Measurements from ENCODE around the gene KSR1. TPM values are rescaled to one million over a fixed set of nuclear protein-coding genes. Genes with fewer than 3 reads are reported as not detected.
"Not testable (repeated sequence)": the region's sequence is repeated elsewhere in the genome, so short reads cannot be mapped to it uniquely, and the experiment has no call there.

Gene KSR1
- total RNA-seq, 1 experiment from 2014 or later = 21.7 TPM

GRCh38 chr17:27424516-27424915 is 31.7 kb upstream of the KSR1 start:
- BruUV-seq (replicated peaks) = no TSS peak
- ATAC-seq (no peak), DNase-seq (ENCODE audit: low read depth, low spot score) (no peak)
- Histone ChIP-seq H3K36me3 (ENCODE audit: control insufficient read depth, insufficient read depth, low read length) (no peaks in the 10 kb centered on the region), H3K27ac (ENCODE audit: low read length) (no peak overlapping the region), H3K4me1 (ENCODE audit: control insufficient read depth, insufficient read depth, low read length) (no peaks in the 10 kb centered on the region), H3K9me3 (ENCODE audit: control insufficient read depth, insufficient read depth, low read depth, low read length) (no peaks in the 10 kb centered on the region), H3K27me3 (ENCODE audit: control insufficient read depth, insufficient read depth, low read length) (no peaks in the 10 kb centered on the region), H3K4me3 (ENCODE audit: low read depth in 2 of 2, low read length in 2 of 2) (no peak overlapping the region)
- in situ Hi-C loops (cut with HindIII; ENCODE audit: low pct_unique_long_range_greater_than_20kb, low sequenced_read_pairs) = no loop called here
- CTCF ChIA-PET = interaction anchor here (0.5 kb wide), 1 partner anchor 41 kb away, joined by 3 read pairs; no protein-coding TSS in a partner anchor
- intact Hi-C loops (cut with micrococcal nuclease; ENCODE audit: unreplicated experiment) = no loop called here
- POLR2A ChIA-PET = no interaction called here
- no peak for TF ChIP-seq REST (IDR thresholded peaks at IDR 0.05; ENCODE audit: insufficient read depth in 1 of 2, low read depth in 2 of 2, low read length in 1 of 2)
- no peak for TF ChIP-seq POLR2AphosphoS5 (IDR thresholded peaks at IDR 0.05; ENCODE audit: low read depth, low read length)
- no peak for TF ChIP-seq SIN3A (IDR thresholded peaks at IDR 0.05; ENCODE audit: borderline replicate concordance, insufficient read depth, low read depth, low read length)
- TF ChIP-seq CTCF (IDR thresholded peaks at IDR 0.05) = no peak
- TF ChIP-seq TCF7L2 (IDR thresholded peaks at IDR 0.05; ENCODE audit: low read depth, low read length) = no peak

GRCh38 chr17:27424941-27425340 is 31.3 kb upstream of the KSR1 start:
- Histone ChIP-seq H3K27ac (ENCODE audit: low read length) (no peak overlapping the region), H3K36me3 (ENCODE audit: control insufficient read depth, insufficient read depth, low read length) (no peaks in the 10 kb centered on the region), H3K9me3 (ENCODE audit: control insufficient read depth, insufficient read depth, low read depth, low read length) (no peaks in the 10 kb centered on the region), H3K4me3 (ENCODE audit: low read depth in 2 of 2, low read length in 2 of 2) (no peak overlapping the region), H3K27me3 (ENCODE audit: control insufficient read depth, insufficient read depth, low read length) (no peaks in the 10 kb centered on the region), H3K4me1 (ENCODE audit: control insufficient read depth, insufficient read depth, low read length) (no peaks in the 10 kb centered on the region)
- no peak for DNase-seq (ENCODE audit: low read depth, low spot score)
- intact Hi-C loops (cut with micrococcal nuclease; ENCODE audit: unreplicated experiment) (no loop called here), in situ Hi-C loops (cut with HindIII; ENCODE audit: low pct_unique_long_range_greater_than_20kb, low sequenced_read_pairs) (no loop called here)
- no TSS peak for BruUV-seq (replicated peaks)
- CTCF ChIA-PET = no interaction called here
- TF ChIP-seq TCF7L2 (IDR thresholded peaks at IDR 0.05; ENCODE audit: low read depth, low read length) (no peak), CTCF (IDR thresholded peaks at IDR 0.05) (no peak), SIN3A (IDR thresholded peaks at IDR 0.05; ENCODE audit: borderline replicate concordance, insufficient read depth, low read depth, low read length) (no peak), POLR2AphosphoS5 (IDR thresholded peaks at IDR 0.05; ENCODE audit: low read depth, low read length) (no peak), REST (IDR thresholded peaks at IDR 0.05; ENCODE audit: insufficient read depth in 1 of 2, low read depth in 2 of 2, low read length in 1 of 2) (no peak)
- no peak for ATAC-seq
- POLR2A ChIA-PET = no interaction called here

GRCh38 chr17:27425571-27425970 is 30.7 kb upstream of the KSR1 start:
- H3K9me3 ChIP-seq (ENCODE audit: control insufficient read depth, insufficient read depth, low read depth, low read length); intact Hi-C loops (cut with micrococcal nuclease; ENCODE audit: unreplicated experiment); H3K27me3 ChIP-seq (ENCODE audit: control insufficient read depth, insufficient read depth, low read length); POLR2A ChIA-PET; in situ Hi-C loops (cut with HindIII; ENCODE audit: low pct_unique_long_range_greater_than_20kb, low sequenced_read_pairs); H3K27ac ChIP-seq (ENCODE audit: low read length); H3K4me1 ChIP-seq (ENCODE audit: control insufficient read depth, insufficient read depth, low read length); H3K4me3 ChIP-seq (ENCODE audit: low read depth in 2 of 2, low read length in 2 of 2); CTCF ChIA-PET; DNase-seq (ENCODE audit: low read depth, low spot score); ATAC-seq; H3K36me3 ChIP-seq (ENCODE audit: control insufficient read depth, insufficient read depth, low read length); BruUV-seq (replicated peaks): not testable (repeated sequence)

All from Panc1 (cell line).